GM12872 (cell line): ENCODE results near the gene NCKAP5L.

Experiments
- TF ChIP-seq, protein P1 (sequence below): IDR thresholded peaks from 3 replicates; pipeline ENCODE4 v1.5.1; 2011; ENCODE audit warnings: low read depth, mild to moderate bottlenecking, low read length, moderate library complexity; ENCODE audit not compliant: insufficient read depth

Gene NCKAP5L

DNA sequence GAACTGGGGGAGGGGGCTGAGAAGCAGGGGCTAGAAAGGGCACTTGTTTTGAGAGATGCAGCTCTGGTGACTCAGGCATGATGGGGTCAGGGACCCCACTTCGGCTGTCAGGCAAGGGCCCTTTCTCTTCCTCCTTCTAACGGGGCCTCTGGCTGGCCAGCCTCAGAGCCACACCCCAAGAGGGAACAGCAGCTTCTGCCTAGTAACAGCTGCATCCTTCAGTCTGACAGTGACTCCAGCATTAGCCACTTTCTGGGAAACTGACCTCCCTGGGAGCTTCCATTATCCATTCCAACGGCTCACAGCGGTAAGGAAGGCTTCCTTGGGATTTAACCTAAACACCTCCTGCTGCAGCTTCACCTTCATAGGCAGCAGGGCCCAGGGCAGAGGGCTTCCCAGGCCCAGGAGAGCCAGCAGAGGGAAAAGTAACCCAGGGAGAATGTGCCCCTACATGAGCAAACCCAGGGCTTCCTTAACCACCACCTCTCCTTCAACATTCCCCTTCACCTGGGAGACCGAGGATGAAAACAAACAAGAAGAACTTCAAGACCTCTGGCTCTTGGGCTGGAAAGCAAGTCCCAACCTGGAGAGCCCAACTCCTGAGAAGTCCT is 2.7 kb downstream of the NCKAP5L start:
- TF ChIP-seq, protein P1, sequence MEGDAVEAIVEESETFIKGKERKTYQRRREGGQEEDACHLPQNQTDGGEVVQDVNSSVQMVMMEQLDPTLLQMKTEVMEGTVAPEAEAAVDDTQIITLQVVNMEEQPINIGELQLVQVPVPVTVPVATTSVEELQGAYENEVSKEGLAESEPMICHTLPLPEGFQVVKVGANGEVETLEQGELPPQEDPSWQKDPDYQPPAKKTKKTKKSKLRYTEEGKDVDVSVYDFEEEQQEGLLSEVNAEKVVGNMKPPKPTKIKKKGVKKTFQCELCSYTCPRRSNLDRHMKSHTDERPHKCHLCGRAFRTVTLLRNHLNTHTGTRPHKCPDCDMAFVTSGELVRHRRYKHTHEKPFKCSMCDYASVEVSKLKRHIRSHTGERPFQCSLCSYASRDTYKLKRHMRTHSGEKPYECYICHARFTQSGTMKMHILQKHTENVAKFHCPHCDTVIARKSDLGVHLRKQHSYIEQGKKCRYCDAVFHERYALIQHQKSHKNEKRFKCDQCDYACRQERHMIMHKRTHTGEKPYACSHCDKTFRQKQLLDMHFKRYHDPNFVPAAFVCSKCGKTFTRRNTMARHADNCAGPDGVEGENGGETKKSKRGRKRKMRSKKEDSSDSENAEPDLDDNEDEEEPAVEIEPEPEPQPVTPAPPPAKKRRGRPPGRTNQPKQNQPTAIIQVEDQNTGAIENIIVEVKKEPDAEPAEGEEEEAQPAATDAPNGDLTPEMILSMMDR = no peak

GRCh38 chr12:49824895-49825294 is 3.3 kb downstream of the NCKAP5L start:
- TF ChIP-seq, protein P1 = no peak

- TF ChIP-seq, protein P1 = no peak
These were observed 3.8 kb downstream of the NCKAP5L start for GRCh38 chr12:49824416-49824815.

- TF ChIP-seq, protein P1 = no peak
These were observed 4.3 kb downstream of the NCKAP5L start for GRCh38 chr12:49823951-49824350.

DNA sequence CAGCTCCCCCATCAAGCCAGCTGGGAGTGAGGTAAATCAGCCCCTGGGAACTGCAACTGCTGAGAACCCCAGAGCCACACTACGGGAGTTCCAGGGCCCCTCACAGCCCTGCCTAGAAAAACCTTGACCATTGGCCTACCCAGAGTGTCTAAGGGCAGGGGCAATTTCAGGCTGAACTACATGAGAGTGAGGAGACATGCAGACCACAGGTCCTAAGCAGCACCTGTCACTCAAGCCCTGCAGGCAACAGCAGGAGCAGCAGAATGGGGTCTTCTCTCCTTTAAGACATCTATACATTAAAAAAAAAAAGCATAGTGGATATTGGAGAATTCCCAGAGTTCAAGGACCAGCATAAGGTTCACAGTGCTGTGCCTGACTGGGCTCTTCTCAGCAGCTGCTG is 4.9 kb downstream of the NCKAP5L start:
- TF ChIP-seq, protein P1 = no peak

- TF ChIP-seq, protein P1 = no peak
These were observed 6.6 kb downstream of the NCKAP5L start for GRCh38 chr12:49821373-49822287.

DNA sequence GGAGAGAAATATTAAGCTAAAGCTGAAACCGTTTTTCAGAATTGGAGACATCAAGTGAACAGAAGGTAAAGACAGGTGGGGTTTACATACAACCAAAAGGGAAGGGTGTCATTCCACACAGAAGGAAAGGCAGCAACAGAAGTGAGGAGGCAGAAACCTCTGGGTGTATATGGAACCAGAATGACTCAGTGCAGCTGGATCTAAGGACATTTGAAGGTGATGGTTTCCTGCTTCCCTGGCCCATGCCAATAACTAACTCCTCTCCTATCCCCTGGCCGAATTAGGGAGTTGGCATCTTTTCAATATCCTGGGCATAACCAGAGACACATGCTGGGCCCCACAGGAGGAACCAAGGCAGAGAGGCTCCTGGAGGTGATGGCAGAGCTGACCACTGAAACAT is 8.4 kb downstream of the NCKAP5L start:
- TF ChIP-seq, protein P1 = no peak
